HG03108 (cell line): ENCODE results near the gene KLK15.

Experiments used
- ATAC-seq: cut with Tn5 transposase; IDR thresholded peaks from one replicate; pipeline ENCODE4 v1.9.1; 2021; ENCODE audit warnings: moderate library complexity; ENCODE audit not compliant: unreplicated experiment

Gene KLK15

DNA sequence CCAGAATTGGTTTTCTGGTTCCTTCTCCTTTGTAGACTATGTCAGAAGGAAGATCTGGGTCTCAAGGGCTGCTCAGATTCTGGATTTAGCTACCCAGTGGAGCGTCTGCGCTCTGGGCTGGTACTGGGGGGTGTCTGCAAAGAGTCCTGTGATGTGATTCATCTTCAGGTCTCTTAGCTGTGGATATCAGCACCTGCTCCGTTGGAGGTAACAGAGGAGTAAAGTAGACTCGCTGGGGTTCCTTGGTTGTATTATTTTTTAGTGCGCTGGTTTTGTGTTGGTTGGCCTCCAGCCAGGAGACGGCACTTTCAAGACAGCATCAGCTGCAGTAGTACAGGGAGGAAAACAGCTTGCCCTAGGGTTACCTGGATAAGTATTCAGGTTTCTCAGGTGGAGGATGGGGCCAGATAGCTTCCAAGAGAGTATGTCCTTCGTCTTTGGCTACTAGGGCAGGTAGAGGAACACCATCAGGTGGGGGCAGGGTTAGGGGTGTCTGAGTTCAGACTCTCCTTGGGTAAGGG, 10.4 kb upstream of the KLK15 start:
- ATAC-seq, result no peak

DNA sequence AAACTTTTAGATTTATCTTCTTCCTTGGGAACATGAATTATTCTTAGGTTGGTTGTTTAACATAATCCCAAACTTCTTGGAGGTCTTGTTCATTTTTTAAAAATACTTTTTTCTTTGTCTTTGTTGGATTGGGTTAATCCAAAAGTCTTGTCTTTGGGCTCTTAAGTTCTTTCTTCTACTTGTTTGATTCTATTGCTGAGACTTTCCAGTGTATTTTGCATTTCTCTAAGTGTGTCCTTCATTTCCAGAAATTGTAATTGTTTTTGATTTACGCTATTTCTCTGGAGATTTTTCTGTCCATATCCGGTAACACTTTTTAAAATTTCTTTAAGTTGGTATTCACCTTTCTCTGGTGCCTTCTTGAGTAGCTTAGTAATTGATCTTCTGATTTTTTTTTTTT, 9.8 kb upstream of the KLK15 start:
- ATAC-seq, result no peak

- ATAC-seq, result no peak
Measured at GRCh38 chr19:50842130-50842529, 8.8 kb upstream of the KLK15 start.

GRCh38 chr19:50839712-50840655, 6.6 kb upstream of the KLK15 start:
- no peak for ATAC-seq

DNA sequence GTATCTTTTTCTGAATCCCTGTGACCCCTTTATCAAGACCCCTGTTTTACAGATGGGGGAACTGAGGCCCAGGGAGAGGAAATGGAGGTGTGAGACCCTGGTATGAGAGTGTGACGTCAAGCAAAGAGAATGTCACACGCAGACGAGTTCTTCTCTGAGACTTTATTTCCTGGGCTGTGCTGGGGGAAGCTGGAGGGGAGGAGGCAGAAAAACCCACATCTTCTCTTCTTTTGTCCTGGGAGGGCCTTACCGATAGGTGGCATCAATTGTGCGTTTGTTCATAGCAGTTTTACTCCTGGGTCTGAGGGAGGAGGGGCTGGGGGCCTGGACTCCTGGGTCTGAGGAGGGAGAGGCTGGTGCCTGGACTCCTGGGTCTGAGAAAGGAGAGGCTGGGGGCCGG, 4.9 kb upstream of the KLK15 start:
- no peak for ATAC-seq

DNA sequence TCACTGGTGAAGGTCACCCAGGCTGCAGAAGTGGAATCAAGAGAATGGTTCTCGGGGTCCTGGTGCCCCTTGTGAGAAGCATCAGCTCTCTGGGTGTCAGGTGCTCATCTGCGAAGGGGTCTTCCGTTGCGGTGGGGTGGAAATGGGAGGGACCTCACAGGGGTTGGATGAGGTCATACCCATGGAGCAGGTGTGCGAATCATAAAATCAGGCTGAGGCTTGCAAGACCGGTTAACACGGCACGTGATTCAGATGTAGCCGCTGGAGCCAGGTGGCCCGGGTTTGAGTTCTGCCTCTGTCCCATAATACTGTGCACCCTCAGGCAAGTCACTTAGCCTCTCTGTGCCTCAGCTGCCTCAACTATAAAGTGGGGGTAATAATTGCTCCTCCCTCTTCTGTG, 3.9 kb upstream of the KLK15 start:
- no peak for ATAC-seq

- no peak for ATAC-seq
Measured at GRCh38 chr19:50836543-50837195, 3.3 kb upstream of the KLK15 start.

DNA sequence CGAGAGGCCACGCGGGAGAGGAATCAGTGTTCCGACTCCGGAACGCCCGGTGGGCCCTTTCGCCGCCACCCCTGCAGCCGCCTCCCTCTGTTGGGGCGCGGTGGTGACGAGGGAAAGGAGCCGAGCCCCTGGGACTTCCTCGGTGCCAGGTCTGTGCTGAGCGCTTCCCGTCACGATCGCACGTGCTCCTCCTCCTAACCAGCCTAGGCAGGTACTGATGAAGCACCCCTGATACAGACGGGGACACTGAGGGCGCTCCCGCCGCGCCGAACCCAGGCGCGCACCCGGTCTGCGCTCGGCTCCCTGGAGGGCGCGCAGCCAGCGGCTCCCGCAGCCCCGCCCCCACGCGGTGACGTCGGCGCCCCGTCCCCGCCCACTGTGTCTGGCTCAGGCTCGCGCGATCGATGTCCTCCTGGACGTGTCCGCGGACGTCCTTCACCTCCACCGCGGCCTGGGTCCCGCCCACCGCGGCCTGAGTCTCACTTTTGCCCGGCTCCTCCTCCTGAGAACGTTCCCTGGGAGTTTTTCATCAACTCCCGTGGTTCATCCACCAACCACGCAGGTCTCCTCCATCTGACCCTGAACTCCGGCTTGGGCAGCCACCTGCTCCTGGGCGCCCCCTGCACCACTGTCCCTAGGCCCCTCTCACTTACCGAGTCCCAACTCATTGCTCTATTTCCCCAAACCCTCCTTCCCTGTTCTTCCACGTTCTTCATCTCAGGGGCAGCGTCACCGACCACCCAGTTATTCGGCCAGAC, 2.6 kb upstream of the KLK15 start:
- ATAC-seq, result peak; percentile 72

DNA sequence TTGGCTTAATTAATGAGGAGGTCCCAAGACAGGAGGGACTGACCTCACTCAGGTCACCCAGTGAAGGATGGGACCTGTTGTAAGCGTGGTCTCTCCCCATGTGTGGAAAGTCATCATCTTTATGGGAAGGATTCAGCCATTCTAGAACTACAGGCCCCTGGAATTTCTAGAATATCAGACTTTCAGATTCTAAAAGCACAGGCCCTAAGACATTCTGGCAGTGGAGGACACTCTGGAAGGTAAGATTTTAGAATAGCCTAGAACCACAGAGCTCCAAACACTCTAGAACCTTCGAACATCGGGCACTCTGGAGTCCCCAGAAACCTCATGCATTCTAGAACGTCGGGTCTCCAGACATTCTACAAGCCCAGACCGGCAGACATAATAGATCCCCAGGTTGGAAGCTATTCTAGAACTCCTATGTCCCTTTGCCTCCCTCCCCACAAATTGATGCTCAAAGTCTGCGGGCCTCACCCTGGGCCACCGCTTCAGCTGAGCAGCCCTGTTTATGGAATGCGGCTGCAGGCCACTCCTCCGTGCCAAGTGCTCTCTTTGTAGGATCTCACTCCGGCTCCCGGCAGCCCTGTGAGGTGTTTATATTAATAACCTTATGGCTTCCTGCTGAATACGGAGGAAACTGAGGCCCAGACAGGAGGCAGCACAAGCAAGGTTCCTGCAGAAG, 1.9 kb upstream of the KLK15 start:
- ATAC-seq, result no peak

DNA sequence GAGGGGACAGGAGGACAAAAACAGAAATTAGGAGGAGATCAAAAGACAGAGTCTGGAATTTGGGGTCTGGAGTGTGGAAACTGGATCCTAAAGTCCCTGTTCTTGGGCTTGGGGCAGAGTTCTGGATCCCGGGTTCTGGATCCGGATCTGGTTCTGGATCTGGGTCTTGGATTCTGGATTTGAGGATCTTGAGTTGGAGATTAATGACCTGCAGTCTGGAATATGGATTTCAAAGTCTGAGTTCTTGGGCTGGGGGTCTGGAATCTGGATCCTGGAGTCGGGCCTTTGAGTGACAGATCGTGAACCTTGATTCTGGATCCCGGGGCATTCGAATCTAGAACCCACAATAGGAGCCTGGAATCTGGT, 411 bp upstream of the KLK15 start:
- no peak for ATAC-seq

DNA sequence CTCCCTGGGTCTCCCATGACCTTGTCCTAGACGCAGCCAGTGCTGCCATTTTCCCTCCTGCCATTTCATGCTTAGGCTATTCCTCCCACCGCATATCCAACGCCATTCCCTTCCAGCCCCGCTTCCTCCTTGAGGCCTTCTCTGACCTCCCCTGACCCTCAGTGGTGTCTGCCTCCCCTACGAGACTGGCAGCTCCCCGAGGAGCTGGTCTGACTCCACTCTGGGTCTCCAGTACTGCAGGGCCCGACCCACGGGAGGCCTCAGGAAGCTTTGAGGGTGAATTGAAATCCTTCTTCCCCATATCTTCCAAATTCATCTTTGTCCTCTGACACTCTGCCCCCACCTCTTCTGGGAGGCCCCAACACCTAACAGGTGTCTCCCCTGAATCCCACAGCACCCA, 708 bp downstream of the KLK15 start:
- ATAC-seq, result no peak

DNA sequence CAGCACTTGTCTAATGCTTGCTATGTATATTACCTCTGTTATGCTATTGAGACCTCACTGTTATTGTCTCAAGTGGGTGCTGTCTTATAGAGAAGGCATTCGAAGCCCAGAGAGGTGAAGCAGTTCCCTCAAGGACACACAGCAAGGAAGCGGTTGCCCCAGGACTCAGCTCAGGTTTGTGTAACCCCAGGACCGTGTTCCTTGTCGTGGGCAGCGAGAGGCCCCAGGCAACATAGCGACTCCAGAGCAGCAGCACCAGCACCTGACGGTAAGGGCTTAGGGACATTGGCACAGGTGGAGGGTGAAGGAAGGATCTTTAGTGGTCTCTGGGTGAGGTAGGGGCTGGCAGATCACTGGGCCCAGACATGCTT, 2.4 kb downstream of the KLK15 start:
- no peak for ATAC-seq

GRCh38 chr19:50830266-50831025, 2.9 kb downstream of the KLK15 start:
- ATAC-seq, result no peak

GRCh38 chr19:50829801-50830200, 3.6 kb downstream of the KLK15 start:
- ATAC-seq, result no peak

DNA sequence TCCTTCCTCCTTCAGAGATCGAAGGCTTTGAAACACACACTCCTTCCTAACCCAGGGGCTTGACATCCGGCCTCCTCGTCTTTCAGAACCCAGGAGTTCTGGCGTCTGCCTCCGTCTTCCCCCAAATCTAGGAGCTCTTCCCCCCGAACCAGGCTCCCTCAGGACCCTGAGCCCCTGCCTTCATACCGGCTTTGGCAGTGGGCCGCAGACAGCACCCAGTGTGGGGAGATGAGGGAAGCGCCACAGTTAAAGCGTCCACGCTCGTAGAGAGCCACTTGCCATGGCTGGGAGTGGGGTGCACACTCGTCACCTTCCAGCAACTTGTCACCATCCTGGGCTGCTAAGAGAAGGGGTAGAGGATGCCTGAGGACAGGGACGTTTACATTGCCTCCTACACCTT, 5.9 kb downstream of the KLK15 start:
- no peak for ATAC-seq

- no peak for ATAC-seq
Measured at GRCh38 chr19:50826492-50827240, 6.7 kb downstream of the KLK15 start.

DNA sequence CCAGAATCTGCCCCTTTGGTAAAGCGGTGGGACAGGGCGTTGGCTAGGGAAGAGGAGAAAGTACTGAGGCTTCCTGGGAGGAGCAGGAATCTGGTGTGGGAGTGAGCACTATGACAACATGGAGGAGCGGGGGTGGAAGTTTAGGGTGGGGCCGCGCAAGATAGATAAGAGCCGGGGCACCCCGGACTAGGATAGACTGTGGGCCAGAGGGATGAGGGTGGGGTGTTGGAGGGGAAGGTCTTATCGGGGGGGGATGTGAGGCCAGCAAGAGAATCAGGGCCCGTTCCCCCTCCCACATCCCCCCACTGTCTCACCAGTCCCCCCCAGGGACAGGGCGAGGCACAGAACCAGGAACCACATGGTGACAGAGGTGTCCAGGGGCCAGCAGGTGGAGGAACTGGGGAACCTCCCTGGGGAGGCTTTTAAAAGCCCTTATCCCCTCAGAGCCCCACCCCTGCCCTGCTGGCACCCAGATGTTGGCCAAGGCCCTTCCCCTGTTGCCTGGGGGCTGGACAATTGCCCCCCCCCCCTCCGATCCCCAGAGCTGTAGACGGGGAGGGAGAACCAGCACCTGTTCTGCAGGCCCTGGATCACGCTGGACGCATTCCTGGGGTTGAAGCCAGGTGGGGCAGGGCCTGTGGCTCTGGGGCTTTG, 9.9 kb downstream of the KLK15 start, which contains the start of gene KLK1:
Gene KLK1 (minus strand): TSS at position 399 of the 654 bp plus-strand sequence. CDS start 39 bp downstream, at position 360.
- ATAC-seq, result no peak

DNA sequence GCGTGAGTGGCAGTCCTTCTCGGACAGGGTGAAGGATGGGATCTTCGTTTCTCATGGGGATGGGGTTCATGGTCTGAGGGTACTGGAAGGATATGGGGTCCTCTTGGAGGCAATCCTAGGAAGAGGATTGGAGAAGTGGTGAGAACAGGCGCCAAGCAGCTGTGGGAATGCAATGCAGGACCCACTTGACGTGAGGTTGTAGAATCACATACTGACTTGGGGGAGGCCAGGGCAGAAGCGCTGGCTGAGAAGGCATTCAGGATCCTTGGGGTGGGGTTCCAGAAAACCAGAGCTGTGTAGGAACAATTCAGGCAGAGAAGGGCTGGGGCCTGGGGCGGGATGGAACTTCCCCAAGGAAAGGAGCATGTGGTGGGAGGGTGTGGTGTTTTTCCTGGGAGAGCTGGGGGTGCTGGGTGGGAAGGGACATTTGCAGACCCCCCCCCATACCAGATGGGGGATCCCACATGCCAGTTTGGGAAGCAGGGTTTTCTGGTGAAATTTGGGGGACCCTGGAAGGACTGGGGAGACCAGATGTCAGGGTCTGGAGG, 10.6 kb downstream of the KLK15 start:
- ATAC-seq, result no peak

GRCh38 chr19:50821622-50822021, 11.8 kb downstream of the KLK15 start:
- ATAC-seq, result no peak
